ENCODE data around the gene DIAPH1. TPM values are rescaled to one million over a fixed set of nuclear protein-coding genes. Genes with fewer than 3 reads are reported as not detected.

Gene DIAPH1
- total RNA-seq, 1 donor, result 22.1 TPM

DNA sequence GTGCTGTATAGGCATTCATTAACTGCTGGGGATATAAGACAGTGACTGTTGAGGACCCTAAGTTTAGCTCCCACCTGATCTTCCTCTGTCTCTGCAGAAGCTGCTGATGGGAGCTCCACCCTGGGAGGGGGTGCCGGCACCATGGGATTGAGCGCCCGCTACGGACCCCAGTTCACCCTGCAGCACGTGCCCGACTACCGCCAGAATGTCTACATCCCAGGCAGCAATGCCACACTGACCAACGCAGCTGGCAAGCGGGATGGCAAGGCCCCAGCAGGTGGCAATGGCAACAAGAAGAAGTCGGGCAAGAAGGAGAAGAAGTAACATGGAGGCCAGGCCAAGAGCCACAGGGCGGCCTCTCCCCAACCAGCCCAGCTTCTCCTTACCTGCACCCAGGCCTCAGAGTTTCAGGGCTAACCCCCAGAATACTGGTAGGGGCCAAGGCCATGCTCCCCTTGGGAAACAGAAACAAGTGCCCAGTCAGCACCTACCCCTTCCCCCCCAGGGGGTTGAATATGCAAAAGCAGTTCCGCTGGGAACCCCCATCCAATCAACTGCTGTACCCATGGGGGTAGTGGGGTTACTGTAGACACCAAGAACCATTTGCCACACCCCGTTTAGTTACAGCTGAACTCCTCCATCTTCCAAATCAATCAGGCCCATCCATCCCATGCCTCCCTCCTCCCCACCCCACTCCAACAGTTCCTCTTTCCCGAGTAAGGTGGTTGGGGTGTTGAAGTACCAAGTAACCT is 107.8 kb downstream of the DIAPH1 start:
- no peak overlapping the region for H3K4me3 ChIP-seq (ENCODE audit: low read depth, low read length)
- no peak for DNase-seq (ENCODE audit: low read depth)
- TF ChIP-seq, protein P1, sequence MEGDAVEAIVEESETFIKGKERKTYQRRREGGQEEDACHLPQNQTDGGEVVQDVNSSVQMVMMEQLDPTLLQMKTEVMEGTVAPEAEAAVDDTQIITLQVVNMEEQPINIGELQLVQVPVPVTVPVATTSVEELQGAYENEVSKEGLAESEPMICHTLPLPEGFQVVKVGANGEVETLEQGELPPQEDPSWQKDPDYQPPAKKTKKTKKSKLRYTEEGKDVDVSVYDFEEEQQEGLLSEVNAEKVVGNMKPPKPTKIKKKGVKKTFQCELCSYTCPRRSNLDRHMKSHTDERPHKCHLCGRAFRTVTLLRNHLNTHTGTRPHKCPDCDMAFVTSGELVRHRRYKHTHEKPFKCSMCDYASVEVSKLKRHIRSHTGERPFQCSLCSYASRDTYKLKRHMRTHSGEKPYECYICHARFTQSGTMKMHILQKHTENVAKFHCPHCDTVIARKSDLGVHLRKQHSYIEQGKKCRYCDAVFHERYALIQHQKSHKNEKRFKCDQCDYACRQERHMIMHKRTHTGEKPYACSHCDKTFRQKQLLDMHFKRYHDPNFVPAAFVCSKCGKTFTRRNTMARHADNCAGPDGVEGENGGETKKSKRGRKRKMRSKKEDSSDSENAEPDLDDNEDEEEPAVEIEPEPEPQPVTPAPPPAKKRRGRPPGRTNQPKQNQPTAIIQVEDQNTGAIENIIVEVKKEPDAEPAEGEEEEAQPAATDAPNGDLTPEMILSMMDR (IDR thresholded peaks at IDR 0.05; ENCODE audit: insufficient read depth, low read length), result no peak

GRCh38 chr5:141510160-141510559 is 108.6 kb downstream of the DIAPH1 start:
- H3K4me3 ChIP-seq (ENCODE audit: low read depth, low read length), result no peak overlapping the region
- TF ChIP-seq, protein P1 (IDR thresholded peaks at IDR 0.05; ENCODE audit: insufficient read depth, low read length), result no peak
- no peak for DNase-seq (ENCODE audit: low read depth)

DNA sequence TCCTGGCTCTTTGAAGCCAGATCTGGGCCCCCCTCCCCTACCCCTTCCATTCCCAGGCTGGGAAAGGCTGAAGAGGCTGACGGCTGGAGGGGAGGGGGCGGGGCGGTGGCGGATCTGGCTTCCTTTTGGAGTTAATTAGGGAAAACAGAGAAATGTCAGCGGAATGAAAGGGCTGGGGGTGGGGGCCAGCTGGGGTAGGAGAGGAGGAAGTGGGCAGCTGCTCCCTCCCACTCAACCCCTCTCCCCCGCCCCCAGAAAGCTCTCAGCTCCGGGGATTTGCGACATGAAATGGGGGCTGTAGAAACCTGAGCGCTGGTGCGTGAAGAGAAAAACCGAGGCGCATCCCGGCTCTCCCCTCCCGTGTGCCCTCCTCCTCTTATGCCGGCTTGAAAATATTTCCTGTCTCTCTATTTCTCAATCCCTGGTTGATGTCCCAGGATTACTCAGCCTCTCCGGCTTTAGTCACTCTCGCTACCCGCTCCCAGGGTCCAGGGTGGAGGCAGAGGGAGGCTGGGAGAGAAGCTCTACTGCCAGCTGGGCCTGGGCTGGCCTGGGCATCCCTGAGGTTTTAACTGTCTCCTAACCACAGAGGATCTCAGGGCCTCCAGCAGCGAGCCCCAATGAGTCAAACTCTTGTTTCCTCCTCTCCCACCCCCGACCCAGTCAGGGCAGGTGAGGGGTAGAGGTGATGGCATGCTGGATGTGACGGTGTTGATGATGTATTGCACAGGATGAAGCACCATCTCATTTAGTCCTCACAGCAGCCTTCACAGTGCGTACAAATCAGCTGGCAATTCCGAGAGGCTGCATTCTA is 109.8 kb downstream of the DIAPH1 start:
- TF ChIP-seq, protein P1 (IDR thresholded peaks at IDR 0.05; ENCODE audit: insufficient read depth, low read length), result no peak
- peak; percentile 96 for DNase-seq (ENCODE audit: low read depth)
- peak overlapping the region; percentile 55 for H3K4me3 ChIP-seq (ENCODE audit: low read depth, low read length)

DNA sequence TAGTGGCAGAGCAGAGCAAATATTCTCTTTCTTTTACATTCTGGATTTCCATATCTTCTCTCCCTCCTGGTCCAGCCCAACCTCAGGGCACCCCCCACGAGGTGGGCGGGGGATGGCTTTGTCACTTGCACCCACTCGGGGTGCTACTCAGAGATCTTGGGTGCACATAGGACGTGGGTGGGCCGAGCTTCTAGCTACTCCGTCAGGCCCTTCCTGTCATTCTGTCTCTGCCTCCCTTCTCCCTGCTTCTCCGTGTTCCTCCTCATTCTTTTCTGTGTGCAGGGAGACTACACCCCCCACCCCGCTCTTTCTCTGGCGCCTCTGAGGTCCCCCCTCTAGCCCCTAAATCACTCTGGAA is 110.4 kb downstream of the DIAPH1 start:
- peak; percentile 43 for DNase-seq (ENCODE audit: low read depth)
- TF ChIP-seq, protein P1 (IDR thresholded peaks at IDR 0.05; ENCODE audit: insufficient read depth, low read length), result no peak
- H3K4me3 ChIP-seq (ENCODE audit: low read depth, low read length), result peak overlapping the region; percentile 55

DNA sequence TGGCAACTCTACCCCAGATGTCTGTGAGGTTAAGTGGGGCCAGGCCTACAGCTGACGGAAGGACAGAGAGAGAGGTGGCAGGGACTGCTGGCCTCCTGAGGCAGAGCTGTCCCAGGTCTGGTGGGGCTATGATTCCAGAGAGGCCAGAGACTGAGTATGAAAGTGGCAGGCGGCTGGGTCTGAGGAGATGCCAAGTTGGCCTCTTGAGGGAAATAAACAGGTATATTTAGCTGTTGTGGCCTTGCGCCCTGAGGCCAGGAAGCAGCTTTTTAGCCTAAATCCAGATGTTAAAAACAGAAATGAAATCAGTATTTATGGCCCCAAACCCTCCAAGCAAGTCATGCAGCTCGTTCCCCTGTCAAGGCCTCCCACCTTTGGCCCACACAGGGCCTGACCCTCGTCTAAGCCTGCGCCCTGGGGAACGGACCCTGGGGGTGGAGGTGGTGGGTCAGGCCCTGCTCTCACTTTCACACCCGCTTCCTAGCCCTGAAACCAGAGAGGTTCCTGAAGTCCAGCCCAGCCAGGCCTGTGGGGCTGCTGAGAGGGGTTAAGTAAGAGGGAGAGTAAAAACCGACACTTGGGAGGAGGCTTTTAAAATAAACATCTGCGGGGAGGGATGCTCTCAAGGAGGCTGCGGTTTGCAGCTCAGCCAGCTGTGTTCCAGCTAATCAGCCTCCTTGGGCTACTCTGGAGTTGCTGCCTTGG is 111.3 kb downstream of the DIAPH1 start:
- DNase-seq (ENCODE audit: low read depth), result peak; percentile 92
- TF ChIP-seq, protein P1 (IDR thresholded peaks at IDR 0.05; ENCODE audit: insufficient read depth, low read length), result no peak
- peak overlapping the region; percentile 55 for H3K4me3 ChIP-seq (ENCODE audit: low read depth, low read length)

DNA sequence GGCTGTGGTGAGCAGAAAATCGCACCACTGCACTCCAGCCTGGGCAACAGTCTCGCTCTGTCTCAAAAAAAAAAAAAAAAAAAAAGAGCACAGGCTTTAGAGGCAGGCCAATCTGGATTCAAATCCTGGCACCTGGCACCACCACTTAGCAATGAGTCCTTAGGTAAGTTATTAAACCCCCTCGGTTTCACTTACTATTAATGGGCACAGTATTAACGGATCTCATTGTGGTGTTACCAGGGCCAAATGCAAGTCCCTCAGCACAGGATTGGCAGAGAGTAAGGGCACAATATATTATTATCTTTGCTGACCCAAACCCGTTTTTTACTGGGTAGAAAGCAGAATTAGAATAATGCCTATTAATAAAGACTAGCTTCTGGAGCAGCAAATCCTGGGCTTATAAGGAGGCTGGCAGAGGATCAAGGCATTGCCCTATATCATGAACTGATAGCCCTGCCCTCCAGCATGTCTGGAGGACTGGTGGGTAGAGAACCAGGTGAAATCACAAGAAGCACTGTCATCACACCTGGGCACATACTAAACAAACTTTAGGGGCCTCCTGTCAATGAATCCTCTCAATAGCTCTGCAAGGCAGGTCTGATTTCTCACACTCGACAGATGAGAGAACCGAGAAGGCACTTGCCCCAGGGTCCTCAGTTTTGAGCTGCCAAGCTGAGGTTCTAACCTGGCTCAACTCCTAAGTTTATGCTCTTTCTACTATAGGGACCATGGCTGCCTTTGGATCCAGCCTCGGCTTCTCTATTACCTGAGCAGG is 112.2 kb downstream of the DIAPH1 start:
- no peak overlapping the region for H3K4me3 ChIP-seq (ENCODE audit: low read depth, low read length)
- DNase-seq (ENCODE audit: low read depth), result no peak
- TF ChIP-seq, protein P1 (IDR thresholded peaks at IDR 0.05; ENCODE audit: insufficient read depth, low read length), result no peak
